Uterus (tissue), 4 donors: ENCODE results near the gene ACCSL. TPM values are rescaled to one million over a fixed set of nuclear protein-coding genes. Genes with fewer than 3 reads are reported as not detected.

Source experiments
- DNase-seq, 2 donors: peaks; one replicate each; pipeline ENCODE4 v3.0.0-alpha.2; 2019 to 2020
- H3K27ac ChIP-seq, 2 donors: fragments of 200-600 bp; sonication (generic); 1 replicate in 1 of 2; 2 replicates in 1 of 2; pipeline ENCODE4 v1.5.1; 2016 to 2018
- H3K27me3 ChIP-seq, 2 donors: fragments of 200-600 bp; sonication (generic); one replicate each; pipeline ENCODE4 v1.5.1; 2018 to 2019; ENCODE audit warnings: control low read depth in 1 of 2
- H3K36me3 ChIP-seq, 2 donors: fragments of 200-600 bp; sonication (generic); one replicate each; pipeline ENCODE4 v1.5.1; 2019; ENCODE audit warnings: control low read depth in 1 of 2
- H3K4me1 ChIP-seq, 2 donors: fragments of 200-600 bp; sonication (generic); one replicate each; pipeline ENCODE4 v1.5.1; 2018 to 2019; ENCODE audit warnings: control low read depth in 1 of 2
- H3K4me3 ChIP-seq, 2 donors: fragments of 200-600 bp; sonication (generic); 1 replicate in 1 of 2; 2 replicates in 1 of 2; pipeline ENCODE4 v1.5.1; 2018 to 2019; ENCODE audit warnings: mild to moderate bottlenecking in 1 of 2
- H3K9me3 ChIP-seq, 2 donors: fragments of 200-600 bp; sonication (generic); one replicate each; pipeline ENCODE4 v1.5.1; 2019; ENCODE audit warnings: control low read depth in 1 of 2
- POLR2A ChIP-seq, 2 donors: fragments of 450-650 bp; IDR thresholded peaks; one replicate each; pipeline ENCODE4 v1.6.1; 2016; ENCODE audit warnings: antibody characterized with exemption in 2 of 2, mild to moderate bottlenecking in 1 of 2, moderate library complexity in 1 of 2
- intact Hi-C: fragments of 100-400 bp; cut with DNase I; formaldehyde crosslinking; loops from one replicate; pipeline ENCODE4 v1.15.1; 2023; ENCODE audit warnings: low total_unique reads
- total RNA-seq, 4 donors: library from RNA; depleted of rRNA in 3 of 4; stranded (reverse); fragments of >200 nt in 3 of 4; gene quantifications; one replicate each; pipeline versions ENCODE4 v1.1.0 to v1.2.4, GENCODE V29; 2014 to 2023
- TF ChIP-seq, protein P1 (sequence below), 4 experiments: fragments of 200-600 bp in 2 of 4; fragments of 450-650 bp in 2 of 4; sonication (generic) in 2 of 4; IDR thresholded peaks; one replicate each; pipeline ENCODE4 v1.5.1; 2016 to 2019; ENCODE audit warnings: antibody characterized with exemption in 4 of 4, mild to moderate bottlenecking in 2 of 4, moderate library complexity in 1 of 4
- donor health status: DM: yes; HTN: yes; CAD: no.

ACCSL gene
- total RNA-seq, 4 donors from 2014 or later: not detected

- TF ChIP-seq POLR2A (IDR thresholded peaks at IDR 0.05): no peak
- TF ChIP-seq, protein P1, sequence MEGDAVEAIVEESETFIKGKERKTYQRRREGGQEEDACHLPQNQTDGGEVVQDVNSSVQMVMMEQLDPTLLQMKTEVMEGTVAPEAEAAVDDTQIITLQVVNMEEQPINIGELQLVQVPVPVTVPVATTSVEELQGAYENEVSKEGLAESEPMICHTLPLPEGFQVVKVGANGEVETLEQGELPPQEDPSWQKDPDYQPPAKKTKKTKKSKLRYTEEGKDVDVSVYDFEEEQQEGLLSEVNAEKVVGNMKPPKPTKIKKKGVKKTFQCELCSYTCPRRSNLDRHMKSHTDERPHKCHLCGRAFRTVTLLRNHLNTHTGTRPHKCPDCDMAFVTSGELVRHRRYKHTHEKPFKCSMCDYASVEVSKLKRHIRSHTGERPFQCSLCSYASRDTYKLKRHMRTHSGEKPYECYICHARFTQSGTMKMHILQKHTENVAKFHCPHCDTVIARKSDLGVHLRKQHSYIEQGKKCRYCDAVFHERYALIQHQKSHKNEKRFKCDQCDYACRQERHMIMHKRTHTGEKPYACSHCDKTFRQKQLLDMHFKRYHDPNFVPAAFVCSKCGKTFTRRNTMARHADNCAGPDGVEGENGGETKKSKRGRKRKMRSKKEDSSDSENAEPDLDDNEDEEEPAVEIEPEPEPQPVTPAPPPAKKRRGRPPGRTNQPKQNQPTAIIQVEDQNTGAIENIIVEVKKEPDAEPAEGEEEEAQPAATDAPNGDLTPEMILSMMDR (IDR thresholded peaks at IDR 0.05): no peak
- intact Hi-C loops: no loop called here
- no peak overlapping the region for H3K4me3 ChIP-seq
- peaks cover 16 to 19% of the 10 kb centered on the region in 2 donors for H3K4me1 ChIP-seq
- no peaks in the 10 kb centered on the region for H3K27me3 ChIP-seq
- peak overlapping the region; percentile 92 to 99 for H3K27ac ChIP-seq
- DNase-seq: no peak
- no peaks in the 10 kb centered on the region for H3K9me3 ChIP-seq
- no peaks in the 10 kb centered on the region for H3K36me3 ChIP-seq
Measured at GRCh38 chr11:44031549-44031948, 16.2 kb upstream of the ACCSL start.

- Histone ChIP-seq H3K27ac (peak overlapping the region; percentile 92 to 99), H3K4me1 (peaks cover 16 to 19% of the 10 kb centered on the region in 2 donors)
- intact Hi-C loops: no loop called here
Measured at GRCh38 chr11:44032299-44033085, 15.3 kb upstream of the ACCSL start.

GRCh38 chr11:44033411-44033850 is 14.3 kb upstream of the ACCSL start:
- TF ChIP-seq, protein P1 (IDR thresholded peaks at IDR 0.05): no peak
- no peak for TF ChIP-seq POLR2A (IDR thresholded peaks at IDR 0.05)
- intact Hi-C loops: no loop called here
- no peak for DNase-seq
- Histone ChIP-seq H3K27ac (peak overlapping the region; percentile 92 to 99), H3K36me3 (no peaks in the 10 kb centered on the region), H3K9me3 (no peaks in the 10 kb centered on the region), H3K27me3 (no peaks in the 10 kb centered on the region), H3K4me3 (no peak overlapping the region), H3K4me1 (peaks cover 16 to 19% of the 10 kb centered on the region in 2 donors)

More at GRCh38 chr11:44032299-44033085, 15.3 kb upstream of the ACCSL start:
- no peak for TF ChIP-seq POLR2A (IDR thresholded peaks at IDR 0.05)
- TF ChIP-seq, protein P1 (IDR thresholded peaks at IDR 0.05): no peak
- no peaks in the 10 kb centered on the region for H3K36me3 ChIP-seq
- H3K4me3 ChIP-seq: no peak overlapping the region
- DNase-seq: peak; percentile 79 to 87
- no peaks in the 10 kb centered on the region for H3K9me3 ChIP-seq
- H3K27me3 ChIP-seq: no peaks in the 10 kb centered on the region

DNA sequence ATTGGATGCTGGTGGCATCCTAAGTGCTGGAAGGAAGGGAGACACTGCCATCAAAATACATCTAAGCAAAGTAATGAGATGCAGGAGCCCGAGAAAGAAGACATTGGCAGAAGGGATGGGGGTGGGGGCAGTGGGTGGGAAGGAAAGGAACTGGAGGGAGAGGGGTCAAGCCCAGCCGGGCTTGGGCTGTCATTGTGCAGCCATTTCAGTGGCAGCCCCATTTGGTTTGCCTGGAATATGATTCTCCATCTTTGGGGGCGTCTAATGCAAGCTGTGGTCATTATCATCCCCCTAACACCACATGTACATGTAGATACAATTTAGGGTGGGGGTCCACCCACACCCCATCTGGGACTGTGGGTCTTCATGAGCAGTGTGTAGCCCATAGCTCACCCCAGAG is 13.9 kb upstream of the ACCSL start:
- H3K4me1 ChIP-seq: peaks cover 16 to 19% of the 10 kb centered on the region in 2 donors
- no peaks in the 10 kb centered on the region for H3K36me3 ChIP-seq
- H3K27ac ChIP-seq: peak overlapping the region; percentile 92 to 99
- no peak overlapping the region for H3K4me3 ChIP-seq
- DNase-seq: no peak
- no peak for TF ChIP-seq POLR2A (IDR thresholded peaks at IDR 0.05)
- TF ChIP-seq, protein P1 (IDR thresholded peaks at IDR 0.05): no peak
- no peaks in the 10 kb centered on the region for H3K27me3 ChIP-seq
- intact Hi-C loops: no loop called here
- H3K9me3 ChIP-seq: no peaks in the 10 kb centered on the region

DNA sequence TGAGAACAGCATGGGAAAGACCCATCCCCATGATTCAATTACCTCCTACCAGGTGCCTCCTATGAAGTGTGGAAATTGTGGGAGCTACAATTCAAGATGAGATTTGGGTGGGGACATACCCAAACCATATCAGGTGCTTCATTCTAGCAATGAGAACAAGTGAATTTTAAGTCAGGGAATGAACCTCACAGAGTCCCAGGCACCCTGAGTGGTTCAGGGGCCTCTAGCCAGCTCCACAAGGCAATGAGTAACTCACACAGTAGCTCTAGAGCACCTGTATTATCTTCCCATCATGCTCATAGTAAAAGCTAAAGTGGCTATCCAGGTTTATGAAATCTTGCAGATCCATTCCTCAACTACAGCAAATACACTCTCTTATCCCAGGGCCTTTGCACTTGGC is 13.1 kb upstream of the ACCSL start:
- Histone ChIP-seq H3K27ac (no peak overlapping the region), H3K4me3 (no peak overlapping the region)
- intact Hi-C loops: loop anchor here (5.0 kb wide), 2 partner anchors 87 to 147 kb away; no protein-coding TSS in a partner anchor

More for the DNA sequence above, 13.1 kb upstream of the ACCSL start:
- Histone ChIP-seq H3K4me1 (peaks cover 16 to 19% of the 10 kb centered on the region in 2 donors), H3K27me3 (no peaks in the 10 kb centered on the region), H3K9me3 (no peaks in the 10 kb centered on the region), H3K36me3 (no peaks in the 10 kb centered on the region)
- no peak for DNase-seq
- TF ChIP-seq POLR2A (IDR thresholded peaks at IDR 0.05): no peak
- TF ChIP-seq, protein P1 (IDR thresholded peaks at IDR 0.05): no peak
